Measurements from ENCODE around the gene TFPT. TPM values are rescaled to one million over a fixed set of nuclear protein-coding genes. Genes with fewer than 3 reads are reported as not detected.

TFPT gene
- total RNA-seq, 4 donors from 2014 or later, result 0.88 to 37.1 (median 9.9) TPM

DNA sequence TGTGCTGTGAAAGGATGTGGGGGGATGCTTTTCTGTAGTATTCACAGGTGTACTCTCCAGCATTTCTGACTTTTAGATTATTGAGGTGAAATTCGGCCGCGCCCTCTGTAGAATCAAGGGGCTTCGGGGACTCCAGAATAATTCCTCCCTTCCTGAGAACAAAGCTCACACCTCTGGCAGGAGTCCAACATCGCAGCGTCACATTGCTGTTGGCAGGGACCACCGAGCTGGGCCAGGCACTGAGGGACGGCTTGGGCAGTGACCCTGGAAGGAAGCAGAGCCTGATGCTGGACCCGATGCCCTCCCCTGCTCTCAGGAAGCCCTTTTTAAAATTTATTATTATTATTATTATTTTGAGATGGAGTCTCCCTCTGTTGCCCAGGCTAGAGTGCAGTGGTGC is 40.6 kb downstream of the TFPT start:
- Histone ChIP-seq H3K27ac (no peak overlapping the region), H3K4me1 (no peaks in the 10 kb centered on the region), H3K4me3 (no peak overlapping the region), H3K9me3 (no peaks in the 10 kb centered on the region), H3K36me3 (no peaks in the 10 kb centered on the region), H3K27me3 (no peaks in the 10 kb centered on the region)
- DNase-seq, result no peak
- intact Hi-C loops (cut with DNase I; ENCODE audit: low total_unique reads), result no loop called here
- TF ChIP-seq, protein P1, sequence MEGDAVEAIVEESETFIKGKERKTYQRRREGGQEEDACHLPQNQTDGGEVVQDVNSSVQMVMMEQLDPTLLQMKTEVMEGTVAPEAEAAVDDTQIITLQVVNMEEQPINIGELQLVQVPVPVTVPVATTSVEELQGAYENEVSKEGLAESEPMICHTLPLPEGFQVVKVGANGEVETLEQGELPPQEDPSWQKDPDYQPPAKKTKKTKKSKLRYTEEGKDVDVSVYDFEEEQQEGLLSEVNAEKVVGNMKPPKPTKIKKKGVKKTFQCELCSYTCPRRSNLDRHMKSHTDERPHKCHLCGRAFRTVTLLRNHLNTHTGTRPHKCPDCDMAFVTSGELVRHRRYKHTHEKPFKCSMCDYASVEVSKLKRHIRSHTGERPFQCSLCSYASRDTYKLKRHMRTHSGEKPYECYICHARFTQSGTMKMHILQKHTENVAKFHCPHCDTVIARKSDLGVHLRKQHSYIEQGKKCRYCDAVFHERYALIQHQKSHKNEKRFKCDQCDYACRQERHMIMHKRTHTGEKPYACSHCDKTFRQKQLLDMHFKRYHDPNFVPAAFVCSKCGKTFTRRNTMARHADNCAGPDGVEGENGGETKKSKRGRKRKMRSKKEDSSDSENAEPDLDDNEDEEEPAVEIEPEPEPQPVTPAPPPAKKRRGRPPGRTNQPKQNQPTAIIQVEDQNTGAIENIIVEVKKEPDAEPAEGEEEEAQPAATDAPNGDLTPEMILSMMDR (IDR thresholded peaks at IDR 0.05), result no peak
- TF ChIP-seq POLR2A (IDR thresholded peaks at IDR 0.05), result no peak

DNA sequence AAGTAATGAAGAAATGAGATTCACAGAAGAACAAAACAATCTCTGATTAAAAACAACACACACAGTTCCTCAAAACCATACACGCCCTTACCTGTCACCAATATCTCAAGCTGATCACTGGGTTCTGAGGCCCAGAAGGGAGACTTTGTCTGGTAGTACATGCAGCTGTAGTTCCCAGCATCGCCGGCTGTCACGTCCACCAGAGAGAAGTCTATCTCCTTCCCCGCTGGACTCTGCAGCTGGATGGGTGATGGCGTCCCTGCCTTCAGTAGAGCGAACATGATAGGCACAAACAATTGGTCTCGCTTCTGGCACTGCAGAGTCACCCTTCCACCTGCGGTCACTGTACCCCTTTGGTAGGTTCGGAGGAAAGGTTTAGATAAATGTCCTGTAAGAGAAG is 41.6 kb downstream of the TFPT start:
- Histone ChIP-seq H3K36me3 (no peaks in the 10 kb centered on the region), H3K4me1 (no peaks in the 10 kb centered on the region), H3K9me3 (no peaks in the 10 kb centered on the region), H3K4me3 (no peak overlapping the region), H3K27me3 (no peaks in the 10 kb centered on the region), H3K27ac (no peak overlapping the region)
- no peak for DNase-seq
- TF ChIP-seq, protein P1 (IDR thresholded peaks at IDR 0.05), result no peak
- TF ChIP-seq POLR2A (IDR thresholded peaks at IDR 0.05), result no peak
- intact Hi-C loops (cut with DNase I; ENCODE audit: low total_unique reads), result no loop called here

DNA sequence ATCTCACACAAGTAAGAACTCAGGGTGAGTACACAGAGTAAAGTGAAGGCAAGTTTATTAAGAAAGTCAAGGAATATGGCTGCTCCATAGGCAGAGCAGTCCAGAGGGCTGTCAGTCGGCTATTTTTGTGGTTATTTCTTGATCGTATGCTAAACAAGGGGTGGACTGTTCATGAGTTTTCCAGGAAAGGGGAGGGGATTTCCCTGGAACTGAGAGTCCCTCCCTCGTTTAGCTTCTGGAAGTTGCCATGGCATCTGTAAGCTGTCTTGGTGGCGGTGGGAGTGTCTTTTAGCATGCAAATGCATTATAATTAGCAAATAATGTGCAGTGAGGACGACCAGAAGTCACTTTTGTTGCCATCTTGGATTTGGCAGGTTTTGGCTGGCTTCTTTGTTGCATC is 46.0 kb downstream of the TFPT start:
- H3K9me3 ChIP-seq, result no peaks in the 10 kb centered on the region
- TF ChIP-seq, protein P1 (IDR thresholded peaks at IDR 0.05), result no peak
- TF ChIP-seq POLR2A (IDR thresholded peaks at IDR 0.05), result no peak
- H3K27me3 ChIP-seq, result no peaks in the 10 kb centered on the region
- intact Hi-C loops (cut with DNase I; ENCODE audit: low total_unique reads), result no loop called here
- no peak overlapping the region for H3K4me3 ChIP-seq
- no peak overlapping the region for H3K27ac ChIP-seq
- H3K4me1 ChIP-seq, result no peaks in the 10 kb centered on the region
- no peak for DNase-seq
- no peaks in the 10 kb centered on the region for H3K36me3 ChIP-seq

DNA sequence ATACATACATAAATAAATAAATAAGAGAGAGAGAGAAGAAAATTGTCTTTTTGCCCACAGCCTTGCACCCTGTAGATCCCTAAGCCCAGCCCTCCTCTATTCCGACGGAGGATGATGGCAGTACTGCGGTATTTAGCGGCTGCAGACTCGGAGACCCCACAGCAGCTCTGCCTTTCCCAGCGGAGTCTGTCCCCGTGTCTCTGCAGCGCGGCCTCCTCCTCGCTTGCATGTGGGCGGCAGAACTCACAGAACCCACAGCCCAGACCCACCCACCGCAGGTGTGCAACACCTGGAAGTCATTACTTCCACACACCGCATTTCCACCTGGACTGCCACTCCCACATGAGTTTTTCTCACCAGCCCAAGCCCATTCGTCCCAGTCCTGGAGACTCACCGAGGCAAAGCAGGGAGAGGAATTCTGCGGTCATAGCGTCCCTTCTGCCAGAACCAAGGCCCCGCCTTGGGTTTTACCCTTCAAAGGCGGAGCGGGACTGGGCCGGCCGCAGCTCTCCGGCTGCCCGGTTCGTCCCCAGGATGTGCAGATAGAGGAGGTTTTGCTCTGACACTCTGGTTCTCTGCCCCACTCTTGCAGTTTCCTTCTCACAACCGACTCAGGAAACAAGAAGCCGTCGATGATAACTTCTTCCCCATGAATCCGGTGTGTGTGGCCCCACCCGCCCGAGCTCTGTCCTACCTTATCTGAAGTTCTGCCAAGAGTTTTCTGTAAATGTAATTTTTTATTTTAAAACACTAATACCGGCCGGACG is 51.9 kb downstream of the TFPT start, which contains the start of gene VSTM1:
VSTM1 (minus strand) TSS at position 548 of the 767 bp plus-strand sequence; CDS start at position 428, 120 bp downstream.
- H3K27ac ChIP-seq, result no peak within 1 kb of the TSS
- no peak for DNase-seq
- no peaks in the 10 kb centered on the region for H3K4me1 ChIP-seq
- no peak for TF ChIP-seq POLR2A (IDR thresholded peaks at IDR 0.05)
- TF ChIP-seq, protein P1 (IDR thresholded peaks at IDR 0.05), result no peak
- intact Hi-C loops (cut with DNase I; ENCODE audit: low total_unique reads), result no loop called here
- H3K27me3 ChIP-seq, result no peaks in the 10 kb centered on the region
- no peaks in the 10 kb centered on the region for H3K9me3 ChIP-seq
- no peaks in the 10 kb centered on the region for H3K36me3 ChIP-seq
- no peak within 1 kb of the TSS for H3K4me3 ChIP-seq

DNA sequence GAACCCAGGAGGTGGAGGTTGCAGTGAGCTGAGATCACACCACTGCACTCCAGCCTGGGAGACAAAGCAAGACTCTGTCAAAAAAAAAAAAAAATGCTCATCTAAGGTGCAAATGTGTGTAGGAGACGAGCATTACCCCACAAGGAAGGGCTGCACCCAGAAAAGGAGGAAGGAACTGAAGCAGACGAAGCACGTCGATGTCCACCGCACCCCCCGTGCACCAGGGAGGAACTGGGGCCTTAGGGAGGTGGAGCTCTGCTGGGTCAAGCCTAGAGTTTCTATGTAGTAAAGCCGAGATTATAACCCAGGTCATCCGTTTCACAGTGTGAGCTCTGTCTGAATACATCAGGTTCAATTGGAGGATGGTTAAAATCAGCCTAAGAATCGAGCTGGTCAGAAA is 52.8 kb downstream of the TFPT start:
- TF ChIP-seq, protein P1 (IDR thresholded peaks at IDR 0.05), result no peak
- no peak for TF ChIP-seq POLR2A (IDR thresholded peaks at IDR 0.05)
- no peaks in the 10 kb centered on the region for H3K9me3 ChIP-seq
- H3K27me3 ChIP-seq, result no peaks in the 10 kb centered on the region
- H3K36me3 ChIP-seq, result no peaks in the 10 kb centered on the region
- no peaks in the 10 kb centered on the region for H3K4me1 ChIP-seq
- no peak for DNase-seq
- intact Hi-C loops (cut with DNase I; ENCODE audit: low total_unique reads), result no loop called here
- H3K4me3 ChIP-seq, result no peak overlapping the region
- no peak overlapping the region for H3K27ac ChIP-seq

Other genes with a start within 250 kb of the TFPT start
- 100 to 1,000 TPM in 1 of 4 donors, 10 to 100 TPM in 3; 22.7 to 386 (median 77.4) TPM for gene MYADM, start 247.8 kb downstream of the TFPT start, total RNA-seq
- under 1 TPM in 1 of 4 donors, not detected in 3; 0.69 TPM for gene PRKCG, start 233.5 kb downstream of the TFPT start, total RNA-seq
- gene CACNG7, start 206.4 kb downstream of the TFPT start, total RNA-seq, result 1 to 10 TPM in 1 of 4 donors, not detected in 3; 1.0 TPM
- under 1 TPM in 2 of 4 donors, not detected in 2; 0.21 to 0.24 TPM for gene CACNG8, start 152.7 kb downstream of the TFPT start, total RNA-seq
- 1 to 10 TPM in 1 of 4 donors, under 1 TPM in 1, not detected in 2; 0.55 to 1.7 TPM for gene CACNG6, start 124.0 kb downstream of the TFPT start, total RNA-seq
- not detected for gene VSTM1, start 51.8 kb downstream of the TFPT start, total RNA-seq
- not detected for gene TARM1, start 34.3 kb downstream of the TFPT start, total RNA-seq
- 1 to 10 TPM in 1 of 4 donors, under 1 TPM in 1, not detected in 2; 0.91 to 6.5 TPM for gene OSCAR, start 14.9 kb downstream of the TFPT start, total RNA-seq
- gene NDUFA3, start 12.8 kb downstream of the TFPT start, total RNA-seq, result 10 to 100 TPM in 1 of 4 donors, 1 to 10 TPM in 2, not detected in 1; 4.7 to 65.8 (median 5.5) TPM
- 10 to 100 TPM; 17.9 to 97.3 (median 52.6) TPM for gene PRPF31, start 97 bp upstream of the TFPT start, total RNA-seq
- gene CNOT3, start 22.1 kb upstream of the TFPT start, total RNA-seq, result 10 to 100 TPM in 2 of 4 donors, 1 to 10 TPM in 1, under 1 TPM in 1; 0.88 to 41.6 (median 9.9) TPM
- gene LENG1, start 44.1 kb upstream of the TFPT start, total RNA-seq, result 10 to 100 TPM in 2 of 4 donors, 1 to 10 TPM in 2; 3.7 to 52.8 (median 23.8) TPM
- 10 to 100 TPM in 1 of 4 donors, 1 to 10 TPM in 2, not detected in 1; 1.3 to 31.0 (median 3.0) TPM for gene TMC4, start 57.5 kb upstream of the TFPT start, total RNA-seq
- gene MBOAT7, start 73.9 kb upstream of the TFPT start, total RNA-seq, result 10 to 100 TPM in 3 of 4 donors, 1 to 10 TPM in 1; 5.3 to 47.8 (median 19.2) TPM
- 10 to 100 TPM; 13.1 to 66.4 (median 32.2) TPM for gene TSEN34, start 75.7 kb upstream of the TFPT start, total RNA-seq
- gene RPS9, start 85.2 kb upstream of the TFPT start, total RNA-seq, result 1,000 to 10,000 TPM; 1,240 to 3,586 (median 2,088) TPM
- gene LILRB3, start 107.3 kb upstream of the TFPT start, total RNA-seq, result 1 to 10 TPM in 2 of 4 donors, not detected in 2; 3.0 to 5.3 TPM
- gene LILRA6, start 127.1 kb upstream of the TFPT start, total RNA-seq, result 1 to 10 TPM in 2 of 4 donors, not detected in 2; 1.0 to 1.7 TPM
- 1 to 10 TPM in 3 of 4 donors, not detected in 1; 3.2 to 3.7 (median 3.7) TPM for gene LILRB5, start 141.6 kb upstream of the TFPT start, total RNA-seq
- 1 to 10 TPM in 3 of 4 donors, under 1 TPM in 1; 0.41 to 4.2 (median 1.7) TPM for gene LILRB2, start 165.5 kb upstream of the TFPT start, total RNA-seq
- gene LILRA5, start 197.5 kb upstream of the TFPT start, total RNA-seq, result 1 to 10 TPM in 2 of 4 donors, under 1 TPM in 1, not detected in 1; 0.35 to 9.7 (median 2.8) TPM
- gene LILRA4, start 223.5 kb upstream of the TFPT start, total RNA-seq, result not detected
- 10 to 100 TPM in 2 of 4 donors, 1 to 10 TPM in 2; 1.0 to 64.7 (median 9.5) TPM for gene LAIR1, start 249.3 kb upstream of the TFPT start, total RNA-seq

All from uterus (tissue), 4 donors.